ENCODE measurements around the gene LSP1. TPM values are rescaled to one million over a fixed set of nuclear protein-coding genes. Genes with fewer than 3 reads are reported as not detected.
A peak's percentile ranks its signal among the peaks of the same experiment; 100 is the strongest.

LSP1 gene
- total RNA-seq, 1 donor from 2014 or later = not detected

DNA sequence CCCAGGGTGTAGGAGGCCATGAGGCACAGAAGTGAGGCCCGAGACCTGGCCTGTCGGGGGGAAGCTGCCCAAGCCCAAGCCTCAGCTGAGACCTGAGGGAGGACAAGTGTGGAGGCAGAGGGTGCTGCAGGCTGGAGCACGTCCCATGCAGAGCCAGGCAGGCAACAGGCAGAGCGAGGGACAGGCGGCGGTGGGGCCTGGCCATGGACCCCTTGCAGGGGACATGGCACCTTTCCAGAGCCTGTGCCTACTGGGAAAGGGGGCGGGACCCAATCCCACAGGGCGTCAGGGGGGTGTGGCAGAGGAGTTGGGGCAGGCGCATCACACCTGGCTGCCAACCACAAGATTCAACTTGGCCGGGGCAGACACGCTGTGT, 9.8 kb upstream of the LSP1 start:
- Mint-ChIP-seq H3K9me3 (ENCODE audit: unreplicated experiment) (no peaks in the 10 kb centered on the region), H3K4me1 (ENCODE audit: unreplicated experiment) (peaks cover 4% of the 10 kb centered on the region), H3K27ac (ENCODE audit: unreplicated experiment) (no peak overlapping the region), H3K4me3 (ENCODE audit: unreplicated experiment) (no peak overlapping the region), H3K36me3 (ENCODE audit: low read depth, unreplicated experiment) (no peaks in the 10 kb centered on the region), H3K27me3 (ENCODE audit: unreplicated experiment) (peaks cover 13% of the 10 kb centered on the region)
- DNase-seq (ENCODE audit: low spot score) = no peak
- TF ChIP-seq CTCF (IDR thresholded peaks at IDR 0.05; ENCODE audit: unreplicated experiment) = no peak

- Mint-ChIP-seq H3K4me1 (ENCODE audit: unreplicated experiment) (peaks cover 4% of the 10 kb centered on the region), H3K27ac (ENCODE audit: unreplicated experiment) (no peak overlapping the region), H3K36me3 (ENCODE audit: low read depth, unreplicated experiment) (no peaks in the 10 kb centered on the region), H3K9me3 (ENCODE audit: unreplicated experiment) (no peaks in the 10 kb centered on the region), H3K4me3 (ENCODE audit: unreplicated experiment) (no peak overlapping the region), H3K27me3 (ENCODE audit: unreplicated experiment) (peaks cover 13% of the 10 kb centered on the region)
- no peak for DNase-seq (ENCODE audit: low spot score)
- TF ChIP-seq CTCF (IDR thresholded peaks at IDR 0.05; ENCODE audit: unreplicated experiment) = no peak
Observed at GRCh38 chr11:1843796-1844195, 9.1 kb upstream of the LSP1 start.

DNA sequence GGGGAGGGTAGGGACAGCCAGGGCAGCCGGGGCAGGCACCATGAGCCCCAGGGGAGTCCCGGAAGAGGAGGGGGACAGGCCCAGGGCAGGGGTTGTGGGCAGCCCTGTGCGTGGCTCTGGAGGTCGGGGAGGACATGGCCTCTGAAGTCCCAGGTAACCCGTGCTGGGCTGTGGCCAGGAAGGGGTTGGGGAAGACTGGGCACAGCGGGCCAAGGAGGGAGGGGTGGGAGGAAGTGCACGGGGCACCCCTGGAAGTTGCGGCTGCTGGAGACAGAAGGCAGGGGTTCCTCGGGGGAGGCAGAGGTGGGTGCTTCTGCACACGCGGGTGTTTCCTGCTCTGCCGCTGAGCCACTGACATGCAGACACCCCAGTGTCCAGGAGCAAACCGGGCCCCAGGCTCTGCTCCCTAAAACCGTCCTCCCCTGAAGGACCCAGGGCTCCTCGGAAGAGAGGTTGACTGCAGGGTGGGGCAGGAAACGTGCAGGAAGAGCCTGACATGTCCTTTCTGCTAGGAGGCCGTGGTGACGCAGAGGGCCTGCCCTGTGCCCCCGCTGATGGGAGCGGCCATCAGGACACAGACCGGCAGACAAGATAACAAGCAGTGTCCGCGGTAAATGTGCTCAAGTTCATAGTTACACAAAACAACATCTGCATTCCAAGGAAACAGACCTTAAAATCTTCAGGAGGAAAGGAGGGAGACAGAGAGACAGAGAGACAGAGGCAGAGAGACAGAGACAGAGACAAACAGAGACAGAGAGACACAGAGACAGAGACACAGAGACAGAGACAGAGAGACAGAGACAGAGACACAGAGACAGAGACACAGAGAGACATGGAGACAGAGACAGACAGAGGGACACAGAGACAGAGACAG, 8.4 kb upstream of the LSP1 start:
- no peak for DNase-seq (ENCODE audit: low spot score)
- Mint-ChIP-seq H3K27me3 (ENCODE audit: unreplicated experiment) (peaks cover 16% of the 10 kb centered on the region), H3K27ac (ENCODE audit: unreplicated experiment) (peak overlapping the region; percentile 20), H3K9me3 (ENCODE audit: unreplicated experiment) (no peaks in the 10 kb centered on the region), H3K36me3 (ENCODE audit: low read depth, unreplicated experiment) (no peaks in the 10 kb centered on the region), H3K4me1 (ENCODE audit: unreplicated experiment) (peaks cover 4% of the 10 kb centered on the region), H3K4me3 (ENCODE audit: unreplicated experiment) (no peak overlapping the region)
- TF ChIP-seq CTCF (IDR thresholded peaks at IDR 0.05; ENCODE audit: unreplicated experiment) = no peak

GRCh38 chr11:1845095-1845429, 7.8 kb upstream of the LSP1 start:
- TF ChIP-seq CTCF (IDR thresholded peaks at IDR 0.05; ENCODE audit: unreplicated experiment) = no peak
- Mint-ChIP-seq H3K27me3 (ENCODE audit: unreplicated experiment) (peaks cover 16% of the 10 kb centered on the region), H3K9me3 (ENCODE audit: unreplicated experiment) (no peaks in the 10 kb centered on the region), H3K4me1 (ENCODE audit: unreplicated experiment) (peaks cover 4% of the 10 kb centered on the region), H3K27ac (ENCODE audit: unreplicated experiment) (no peak overlapping the region), H3K4me3 (ENCODE audit: unreplicated experiment) (no peak overlapping the region), H3K36me3 (ENCODE audit: low read depth, unreplicated experiment) (no peaks in the 10 kb centered on the region)
- no peak for DNase-seq (ENCODE audit: low spot score)
